DOHH2 (cell line): ENCODE data around the gene KDM6A.

Source experiments
- EZH2phosphoT487 ChIP-seq: fragments of 200-600 bp; sonication (generic); IDR thresholded peaks from 2 replicates; pipeline ENCODE4 v1.6.1; 2017; ENCODE audit warnings: borderline replicate concordance, mild to moderate bottlenecking, antibody characterized with exemption, low read length, moderate library complexity, mixed read lengths
- TF ChIP-seq, protein P1 (sequence below): fragments of 200-600 bp; sonication (generic); IDR thresholded peaks from one replicate; pipeline ENCODE4 v1.5.1; 2014; ENCODE audit warnings: antibody characterized with exemption, mild to moderate bottlenecking, low read depth, low read length; ENCODE audit not compliant: poor library complexity, severe bottlenecking

DNA sequence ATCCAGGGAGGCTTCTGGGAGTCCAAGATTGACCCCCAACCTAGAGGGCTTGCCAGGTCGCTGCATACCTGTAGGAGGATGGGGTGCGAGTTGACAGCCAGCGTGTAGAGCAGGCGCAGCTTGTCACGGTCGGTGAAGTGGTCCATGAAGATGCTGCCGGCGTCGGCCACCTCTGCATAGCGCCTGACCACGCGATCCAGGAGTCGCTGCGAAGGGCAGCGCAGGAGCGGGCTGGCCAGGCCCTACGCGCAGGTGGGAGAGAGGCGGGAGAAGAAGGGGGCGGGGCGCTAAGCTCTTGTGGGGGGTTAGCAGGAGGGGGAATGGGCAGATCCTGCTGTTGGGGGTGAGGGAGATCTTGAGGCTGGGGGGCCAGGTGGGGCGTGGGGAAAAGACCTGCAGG is 284.7 kb downstream of the KDM6A start:
- TF ChIP-seq EZH2phosphoT487 = no peak
- TF ChIP-seq, protein P1, sequence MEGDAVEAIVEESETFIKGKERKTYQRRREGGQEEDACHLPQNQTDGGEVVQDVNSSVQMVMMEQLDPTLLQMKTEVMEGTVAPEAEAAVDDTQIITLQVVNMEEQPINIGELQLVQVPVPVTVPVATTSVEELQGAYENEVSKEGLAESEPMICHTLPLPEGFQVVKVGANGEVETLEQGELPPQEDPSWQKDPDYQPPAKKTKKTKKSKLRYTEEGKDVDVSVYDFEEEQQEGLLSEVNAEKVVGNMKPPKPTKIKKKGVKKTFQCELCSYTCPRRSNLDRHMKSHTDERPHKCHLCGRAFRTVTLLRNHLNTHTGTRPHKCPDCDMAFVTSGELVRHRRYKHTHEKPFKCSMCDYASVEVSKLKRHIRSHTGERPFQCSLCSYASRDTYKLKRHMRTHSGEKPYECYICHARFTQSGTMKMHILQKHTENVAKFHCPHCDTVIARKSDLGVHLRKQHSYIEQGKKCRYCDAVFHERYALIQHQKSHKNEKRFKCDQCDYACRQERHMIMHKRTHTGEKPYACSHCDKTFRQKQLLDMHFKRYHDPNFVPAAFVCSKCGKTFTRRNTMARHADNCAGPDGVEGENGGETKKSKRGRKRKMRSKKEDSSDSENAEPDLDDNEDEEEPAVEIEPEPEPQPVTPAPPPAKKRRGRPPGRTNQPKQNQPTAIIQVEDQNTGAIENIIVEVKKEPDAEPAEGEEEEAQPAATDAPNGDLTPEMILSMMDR = no peak
